Heart left ventricle (tissue), 13 donors: Measurements from ENCODE around the gene TDRD10.

Experiments used
- CTCF ChIP-seq, 12 donors: fragments of 200-600 bp; sonication (generic) in 4 of 12; IDR thresholded peaks; one replicate each; pipeline versions ENCODE4 v1.5.0 to v1.8.0; 2018 to 2022; ENCODE audit warnings: antibody characterized with exemption in 12 of 12, mild to moderate bottlenecking in 5 of 12
- POLR2A ChIP-seq, 2 donors: fragments of 450-650 bp; IDR thresholded peaks; one replicate each; pipeline ENCODE4 v1.6.1; 2017; ENCODE audit warnings: antibody characterized with exemption in 2 of 2, mild to moderate bottlenecking in 2 of 2, moderate library complexity in 2 of 2
- donor health status: ischemic (EF 13 %, LVEDD 7.1; RV severe dilation, severe dysfunction).
- donor health status: DM: no; HTN: yes; CAD: no.
- donor health status: DM: no; HTN: no; CAD: no.
- donor health status: ischemic (EF 25% LVEDD 6.9; RV normal size, moderate dysfunction).
- donor health status: ischemic (EF 25% LVEDD 5.7; RV mildly dilated, moderate dysfunction).
- donor health status: ischemic (EF 35%, LVEDD 5.7; RV mildly dilated, moderate dysfunction).
- donor health status: nonischemic (EF 11% LVEDD 7.7; RV severe dilation, severe dysfunction).
- donor health status: DM: yes; HTN: yes; CAD: no.
- donor health status: PGD.
- donor health status: ischemic (EF 29% LVEDD 5.4; RV normal size, mild dysfunction).
- donor health status: nonischemic (EF 23%, LVEDD 6.1; RV moderate dilation, normal function).

GRCh38 chr1:154548028-154548427 is 46.0 kb downstream of the TDRD10 start:
- TF ChIP-seq CTCF (IDR thresholded peaks at IDR 0.05) (no peak), POLR2A (IDR thresholded peaks at IDR 0.05) (no peak)
